Neutrophil (primary cell): ENCODE data around the gene SMURF1.

Experiments
- H3K27ac ChIP-seq: fragments of 200-600 bp; sonication (generic); 2 replicates; pipeline ENCODE4 v1.5.1; 2016; ENCODE audit warnings: mild to moderate bottlenecking, moderate library complexity
- H3K27me3 ChIP-seq: fragments of 200-600 bp; sonication (generic); 2 replicates; pipeline ENCODE4 v1.6.0; 2016; ENCODE audit warnings: mild to moderate bottlenecking
- H3K36me3 ChIP-seq: fragments of 200-600 bp; sonication (generic); 2 replicates; pipeline ENCODE4 v1.5.1; 2017
- H3K4me1 ChIP-seq, 2 experiments: fragments of 200-600 bp in 1 of 2; sonication (generic) in 1 of 2; 1 replicate in 1 of 2; 2 replicates in 1 of 2; pipeline versions ENCODE4 v1.5.1 to v1.6.1; 2013 to 2016; ENCODE audit warnings: low read depth in 1 of 2, low read length in 1 of 2, mild to moderate bottlenecking in 1 of 2, moderate library complexity in 1 of 2; ENCODE audit not compliant: control insufficient read depth in 1 of 2, insufficient read depth in 1 of 2
- H3K4me3 ChIP-seq, 2 experiments: fragments of 200-600 bp in 1 of 2; sonication (generic) in 1 of 2; 1 replicate in 1 of 2; 2 replicates in 1 of 2; pipeline ENCODE4 v1.5.1; 2013 to 2016; ENCODE audit warnings: low read depth in 1 of 2, low read length in 1 of 2, mild to moderate bottlenecking in 1 of 2, moderate library complexity in 1 of 2
- H3K9me3 ChIP-seq: fragments of 200-600 bp; sonication (generic); 2 replicates; pipeline ENCODE4 v1.5.1; 2016
- TF ChIP-seq, protein P1 (sequence below): fragments of 200-600 bp; sonication (generic); IDR thresholded peaks from 2 replicates; pipeline ENCODE4 v1.5.1; 2016; ENCODE audit warnings: antibody characterized with exemption

Gene SMURF1

DNA sequence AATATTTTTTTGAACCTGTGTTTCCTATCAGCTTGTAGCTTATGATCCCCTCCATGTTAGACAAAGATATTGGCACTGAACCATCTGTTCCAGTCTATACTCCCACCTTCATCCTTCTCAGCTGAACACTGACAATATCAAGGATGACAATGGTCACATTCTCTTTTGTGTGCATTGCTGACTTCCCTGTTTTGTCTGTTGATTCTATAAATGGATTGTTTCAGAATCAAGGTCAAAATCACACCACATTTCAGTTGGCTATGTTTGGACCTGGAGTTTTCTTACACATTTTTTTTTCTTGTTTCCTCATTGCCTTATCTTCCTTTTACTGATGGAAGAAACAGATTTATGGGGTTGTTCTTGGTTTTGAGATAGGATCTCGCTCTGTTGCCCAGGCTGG, 11.3 kb upstream of the SMURF1 start:
- Histone ChIP-seq H3K4me3 (no peak overlapping the region), H3K27me3 (no peaks in the 10 kb centered on the region)
- TF ChIP-seq, protein P1, sequence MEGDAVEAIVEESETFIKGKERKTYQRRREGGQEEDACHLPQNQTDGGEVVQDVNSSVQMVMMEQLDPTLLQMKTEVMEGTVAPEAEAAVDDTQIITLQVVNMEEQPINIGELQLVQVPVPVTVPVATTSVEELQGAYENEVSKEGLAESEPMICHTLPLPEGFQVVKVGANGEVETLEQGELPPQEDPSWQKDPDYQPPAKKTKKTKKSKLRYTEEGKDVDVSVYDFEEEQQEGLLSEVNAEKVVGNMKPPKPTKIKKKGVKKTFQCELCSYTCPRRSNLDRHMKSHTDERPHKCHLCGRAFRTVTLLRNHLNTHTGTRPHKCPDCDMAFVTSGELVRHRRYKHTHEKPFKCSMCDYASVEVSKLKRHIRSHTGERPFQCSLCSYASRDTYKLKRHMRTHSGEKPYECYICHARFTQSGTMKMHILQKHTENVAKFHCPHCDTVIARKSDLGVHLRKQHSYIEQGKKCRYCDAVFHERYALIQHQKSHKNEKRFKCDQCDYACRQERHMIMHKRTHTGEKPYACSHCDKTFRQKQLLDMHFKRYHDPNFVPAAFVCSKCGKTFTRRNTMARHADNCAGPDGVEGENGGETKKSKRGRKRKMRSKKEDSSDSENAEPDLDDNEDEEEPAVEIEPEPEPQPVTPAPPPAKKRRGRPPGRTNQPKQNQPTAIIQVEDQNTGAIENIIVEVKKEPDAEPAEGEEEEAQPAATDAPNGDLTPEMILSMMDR = no peak

DNA sequence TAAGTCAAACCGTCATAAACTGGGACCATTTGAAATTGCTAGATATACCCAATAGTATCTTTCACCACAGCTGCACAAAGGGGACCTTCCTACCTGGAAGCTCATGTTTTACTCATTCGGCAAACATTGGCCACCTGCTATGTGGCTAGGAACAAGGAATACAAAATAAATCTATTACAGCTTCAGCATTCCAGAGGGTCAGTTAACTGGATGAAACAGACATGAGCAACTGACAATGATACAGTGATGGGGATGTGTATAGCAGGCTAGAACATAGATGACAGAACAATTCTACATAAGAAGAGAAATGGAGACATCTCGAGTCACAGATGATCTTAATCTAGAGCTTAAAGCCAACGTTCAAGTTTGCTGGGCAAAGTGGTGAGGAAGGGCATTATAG, 3.1 kb upstream of the SMURF1 start:
- no peaks in the 10 kb centered on the region for H3K9me3 ChIP-seq
- no peak overlapping the region for H3K4me3 ChIP-seq
- peaks cover 7% of the 10 kb centered on the region for H3K27me3 ChIP-seq
- H3K27ac ChIP-seq = no peak overlapping the region
- no peaks in the 10 kb centered on the region for H3K36me3 ChIP-seq
- TF ChIP-seq, protein P1 = no peak
- H3K4me1 ChIP-seq = peaks cover 6 to 17% of the 10 kb centered on the region in 2 experiments

More for the DNA sequence above, 11.3 kb upstream of the SMURF1 start:
- no peaks in the 10 kb centered on the region for H3K4me1 ChIP-seq
- H3K9me3 ChIP-seq = no peaks in the 10 kb centered on the region
- no peak overlapping the region for H3K27ac ChIP-seq
- H3K36me3 ChIP-seq = no peaks in the 10 kb centered on the region

DNA sequence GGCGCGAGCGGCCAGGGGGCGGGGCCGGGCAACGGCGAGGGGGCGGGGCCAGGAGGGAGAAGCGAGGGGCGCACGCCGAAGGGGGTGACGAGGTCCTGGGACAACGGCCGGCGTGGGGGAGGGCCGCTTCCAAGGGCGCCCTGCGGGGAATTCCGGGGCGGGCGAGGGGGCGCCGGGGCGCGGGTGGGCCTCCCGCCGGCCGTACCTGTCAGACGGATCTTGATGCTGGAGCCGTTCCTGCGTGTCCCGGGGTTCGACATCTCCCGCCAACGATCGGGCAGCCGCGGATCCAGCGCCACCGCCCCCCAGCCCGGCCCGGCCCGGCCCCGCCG, 421 bp downstream of the SMURF1 start:
- peak overlapping the region; percentile 95 for H3K27ac ChIP-seq
- H3K4me3 ChIP-seq = peak overlapping the region; percentile 78 to 80
- H3K36me3 ChIP-seq = no peaks in the 10 kb centered on the region
- TF ChIP-seq, protein P1 = no peak
- H3K9me3 ChIP-seq = no peaks in the 10 kb centered on the region
- H3K27me3 ChIP-seq = peaks cover 7% of the 10 kb centered on the region
- peaks cover 19 to 29% of the 10 kb centered on the region in 2 experiments for H3K4me1 ChIP-seq

DNA sequence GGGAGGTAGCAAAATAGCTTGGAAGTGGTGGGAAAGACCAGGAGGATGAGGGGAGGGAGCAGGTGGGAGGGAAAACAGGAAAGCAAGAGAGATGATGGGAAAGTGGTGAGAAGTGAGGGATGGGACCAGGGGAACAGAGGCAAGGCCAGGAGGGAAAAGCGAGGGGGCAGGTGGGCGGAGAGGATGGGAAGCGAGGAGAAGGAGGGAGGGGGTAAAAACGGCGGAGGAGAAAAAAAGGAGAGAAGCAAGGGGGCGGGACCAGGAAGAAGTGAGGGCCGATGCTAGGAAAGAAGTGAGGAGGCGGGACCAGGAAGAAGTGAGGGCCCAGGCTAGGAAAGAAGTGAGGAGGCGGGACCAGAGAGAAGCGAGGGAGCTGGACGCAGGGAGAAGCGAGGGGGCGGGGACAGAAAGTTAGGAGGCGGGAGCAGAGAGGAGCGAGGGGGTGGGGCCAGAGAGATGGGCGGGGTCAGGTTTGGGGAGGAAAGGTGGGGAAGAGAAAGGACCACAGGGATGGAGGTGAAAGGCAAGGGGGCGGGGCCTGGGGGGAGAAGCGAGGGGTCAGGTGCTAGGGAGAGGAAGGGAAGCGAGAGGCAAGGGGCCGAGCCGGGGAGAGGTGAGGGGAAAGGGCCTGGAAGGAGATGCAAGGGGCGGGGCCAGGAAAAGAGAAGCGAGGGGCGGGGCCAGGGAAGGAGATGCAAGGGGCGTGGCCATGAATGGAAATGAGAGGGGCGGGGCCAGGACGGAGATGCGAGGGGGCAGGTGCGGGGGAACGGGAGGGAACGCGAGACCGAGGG, 984 bp downstream of the SMURF1 start:
- Histone ChIP-seq H3K36me3 (no peaks in the 10 kb centered on the region), H3K4me3 (peak overlapping the region; percentile 78 to 80), H3K4me1 (peaks cover 24 to 33% of the 10 kb centered on the region in 2 experiments), H3K27me3 (peaks cover 7% of the 10 kb centered on the region), H3K27ac (peak overlapping the region; percentile 95), H3K9me3 (no peaks in the 10 kb centered on the region)
- TF ChIP-seq, protein P1 = no peak

DNA sequence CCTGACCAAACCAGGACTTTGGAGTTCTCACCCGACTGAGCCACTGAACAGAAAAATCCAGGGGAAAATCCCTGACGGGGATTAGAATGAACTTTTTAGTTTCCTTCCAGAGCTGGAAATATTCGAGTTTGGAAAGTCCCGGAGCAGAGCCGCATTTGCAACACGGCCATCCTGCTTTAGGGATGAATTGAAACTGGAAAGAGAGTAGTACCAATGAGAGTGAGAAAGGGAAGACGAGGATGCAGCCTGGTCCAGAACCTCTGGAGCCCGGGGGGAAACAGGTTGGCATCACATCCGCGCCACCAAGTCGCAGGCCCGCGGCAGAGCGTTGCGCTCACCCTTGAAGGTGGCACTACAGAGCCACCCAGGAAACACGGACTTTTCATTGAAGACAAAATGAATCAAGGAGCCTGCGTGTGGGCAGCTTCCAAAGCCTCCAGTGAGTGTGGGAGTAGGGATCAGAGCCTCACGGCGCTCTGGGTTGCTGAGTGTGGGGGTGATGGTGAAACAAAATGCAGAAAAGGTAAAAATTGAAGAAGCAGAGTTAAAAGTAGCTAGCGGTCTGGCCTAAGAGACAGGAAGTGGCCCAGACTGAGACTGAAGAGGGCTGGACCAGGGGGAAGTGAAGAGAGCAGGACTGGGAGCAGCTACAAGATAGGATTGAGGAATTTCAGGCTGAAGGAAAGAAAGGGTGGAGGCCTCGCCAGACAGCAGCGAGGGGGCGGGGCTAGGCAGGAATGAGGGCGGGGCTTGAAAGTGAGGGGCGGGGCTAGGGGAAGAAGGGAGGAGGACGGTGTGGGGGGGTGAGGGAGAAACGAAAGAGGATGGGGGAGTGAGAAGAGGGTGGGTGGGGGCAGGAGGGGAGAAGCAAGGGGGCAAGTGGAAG, 1.8 kb downstream of the SMURF1 start:
- TF ChIP-seq, protein P1 = no peak

More for the DNA sequence above, 1.8 kb downstream of the SMURF1 start:
- Histone ChIP-seq H3K36me3 (no peaks in the 10 kb centered on the region), H3K27ac (peak overlapping the region; percentile 95), H3K27me3 (peaks cover 2% of the 10 kb centered on the region), H3K4me3 (no peak overlapping the region), H3K9me3 (no peaks in the 10 kb centered on the region), H3K4me1 (peaks cover 24 to 33% of the 10 kb centered on the region in 2 experiments)
